Esophagus squamous epithelium (tissue), 5 donors: Measurements from ENCODE around the gene COPS6. TPM values are rescaled to one million over a fixed set of nuclear protein-coding genes. Genes with fewer than 3 reads are reported as not detected.
A peak's percentile ranks its signal among the peaks of the same experiment; 100 is the strongest.

ENCODE experiments used
- DNase-seq: peaks from one replicate; lab custom pipeline; 2025; lab: John Stamatoyannopoulos, UW
- H3K27ac ChIP-seq, 4 donors: fragments of 200-600 bp; sonication (generic); one replicate each; pipeline ENCODE4 v1.5.1; 2016 to 2019; ENCODE audit warnings: mild to moderate bottlenecking in 1 of 4
- H3K27me3 ChIP-seq, 4 donors: fragments of 200-600 bp; sonication (generic); 1 replicate in 3 of 4; 2 replicates in 1 of 4; pipeline versions ENCODE4 v1.5.1 to v1.6.0; 2017 to 2021; ENCODE audit warnings: antibody characterized with exemption in 1 of 4
- H3K36me3 ChIP-seq, 3 donors: fragments of 200-600 bp; sonication (generic); one replicate each; pipeline ENCODE4 v1.5.1; 2016 to 2019
- H3K4me1 ChIP-seq, 3 donors: fragments of 200-600 bp; sonication (generic); one replicate each; pipeline ENCODE4 v1.5.1; 2017 to 2019
- H3K4me3 ChIP-seq, 4 donors: fragments of 200-600 bp; sonication (generic); 1 replicate in 3 of 4; 2 replicates in 1 of 4; pipeline ENCODE4 v1.5.1; 2016 to 2019; ENCODE audit warnings: mild to moderate bottlenecking in 2 of 4, moderate library complexity in 1 of 4
- H3K9me3 ChIP-seq, 3 donors: fragments of 200-600 bp; sonication (generic); one replicate each; pipeline ENCODE4 v1.5.1; 2016 to 2019
- POLR2A ChIP-seq, 4 donors: fragments of 450-650 bp; IDR thresholded peaks; one replicate each; pipeline ENCODE4 v1.6.1; 2017; ENCODE audit warnings: antibody characterized with exemption in 4 of 4, mild to moderate bottlenecking in 4 of 4, moderate library complexity in 3 of 4
- WGBS, 2 donors: methylation state at CpG; one replicate each; pipeline ENCODE4 v1.1.5; 2018; 5-methylcytosine and 5-hydroxymethylcytosine counted together
- intact Hi-C: fragments of 100-400 bp; cut with DNase I; formaldehyde crosslinking; loops from one replicate; pipeline ENCODE4 v1.15.0; 2022
- total RNA-seq, 4 donors: library from RNA; depleted of rRNA; stranded (reverse); fragments of >200 nt; gene quantifications; one replicate each; pipeline ENCODE4 v1.1.0, GENCODE V29; 2016
- TF ChIP-seq, protein P1 (sequence below), 6 experiments: fragments of 450-650 bp in 4 of 6; fragments of 200-600 bp in 2 of 6; sonication (generic) in 2 of 6; IDR thresholded peaks; one replicate each; pipeline ENCODE4 v1.5.1; 2016 to 2019; ENCODE audit warnings: antibody characterized with exemption in 6 of 6, mild to moderate bottlenecking in 4 of 6, moderate library complexity in 4 of 6
- donor health status: DM: yes; HTN: yes; CAD: no.

The COPS6 gene
- total RNA-seq, 4 donors from 2014 or later, result 50.6 to 68.0 (median 62.2) TPM

DNA sequence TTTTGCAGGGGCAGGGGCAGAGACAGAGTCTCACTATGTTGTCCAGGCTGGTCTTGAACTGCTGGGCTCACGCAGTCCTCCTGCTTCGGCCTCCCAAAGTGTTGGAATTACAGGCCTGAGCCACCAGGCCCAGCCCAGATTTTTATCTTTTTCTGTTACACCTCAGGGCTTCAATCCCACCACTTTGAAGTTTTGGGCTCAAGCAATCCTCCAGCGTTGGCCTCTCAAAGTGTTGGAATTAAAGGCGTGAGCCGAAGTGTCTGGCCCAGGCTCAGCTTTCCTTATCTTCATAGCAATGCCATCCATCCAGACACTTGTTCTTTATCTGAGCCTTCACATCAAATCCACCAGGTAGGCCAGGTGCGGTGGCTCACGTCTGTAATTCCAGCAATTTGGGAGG is 26.3 kb downstream of the COPS6 start:
- peaks cover 3 to 23% (median 10%) of the 10 kb centered on the region in 3 donors for H3K4me1 ChIP-seq
- no peaks in the 10 kb centered on the region for H3K27me3 ChIP-seq
- no peak for TF ChIP-seq POLR2A (IDR thresholded peaks at IDR 0.05)
- TF ChIP-seq, protein P1, sequence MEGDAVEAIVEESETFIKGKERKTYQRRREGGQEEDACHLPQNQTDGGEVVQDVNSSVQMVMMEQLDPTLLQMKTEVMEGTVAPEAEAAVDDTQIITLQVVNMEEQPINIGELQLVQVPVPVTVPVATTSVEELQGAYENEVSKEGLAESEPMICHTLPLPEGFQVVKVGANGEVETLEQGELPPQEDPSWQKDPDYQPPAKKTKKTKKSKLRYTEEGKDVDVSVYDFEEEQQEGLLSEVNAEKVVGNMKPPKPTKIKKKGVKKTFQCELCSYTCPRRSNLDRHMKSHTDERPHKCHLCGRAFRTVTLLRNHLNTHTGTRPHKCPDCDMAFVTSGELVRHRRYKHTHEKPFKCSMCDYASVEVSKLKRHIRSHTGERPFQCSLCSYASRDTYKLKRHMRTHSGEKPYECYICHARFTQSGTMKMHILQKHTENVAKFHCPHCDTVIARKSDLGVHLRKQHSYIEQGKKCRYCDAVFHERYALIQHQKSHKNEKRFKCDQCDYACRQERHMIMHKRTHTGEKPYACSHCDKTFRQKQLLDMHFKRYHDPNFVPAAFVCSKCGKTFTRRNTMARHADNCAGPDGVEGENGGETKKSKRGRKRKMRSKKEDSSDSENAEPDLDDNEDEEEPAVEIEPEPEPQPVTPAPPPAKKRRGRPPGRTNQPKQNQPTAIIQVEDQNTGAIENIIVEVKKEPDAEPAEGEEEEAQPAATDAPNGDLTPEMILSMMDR (IDR thresholded peaks at IDR 0.05), result no peak
- no peak for DNase-seq
- no peak overlapping the region for H3K27ac ChIP-seq
- peaks cover 5 to 43% (median 27%) of the 10 kb centered on the region in 3 donors for H3K36me3 ChIP-seq
- intact Hi-C loops, result no loop called here
- H3K9me3 ChIP-seq, result no peaks in the 10 kb centered on the region
- 93 to 96% methylated on average over 5 to 7 of the region's 7 CpGs for WGBS, 2 donors
- H3K4me3 ChIP-seq, result no peak overlapping the region

DNA sequence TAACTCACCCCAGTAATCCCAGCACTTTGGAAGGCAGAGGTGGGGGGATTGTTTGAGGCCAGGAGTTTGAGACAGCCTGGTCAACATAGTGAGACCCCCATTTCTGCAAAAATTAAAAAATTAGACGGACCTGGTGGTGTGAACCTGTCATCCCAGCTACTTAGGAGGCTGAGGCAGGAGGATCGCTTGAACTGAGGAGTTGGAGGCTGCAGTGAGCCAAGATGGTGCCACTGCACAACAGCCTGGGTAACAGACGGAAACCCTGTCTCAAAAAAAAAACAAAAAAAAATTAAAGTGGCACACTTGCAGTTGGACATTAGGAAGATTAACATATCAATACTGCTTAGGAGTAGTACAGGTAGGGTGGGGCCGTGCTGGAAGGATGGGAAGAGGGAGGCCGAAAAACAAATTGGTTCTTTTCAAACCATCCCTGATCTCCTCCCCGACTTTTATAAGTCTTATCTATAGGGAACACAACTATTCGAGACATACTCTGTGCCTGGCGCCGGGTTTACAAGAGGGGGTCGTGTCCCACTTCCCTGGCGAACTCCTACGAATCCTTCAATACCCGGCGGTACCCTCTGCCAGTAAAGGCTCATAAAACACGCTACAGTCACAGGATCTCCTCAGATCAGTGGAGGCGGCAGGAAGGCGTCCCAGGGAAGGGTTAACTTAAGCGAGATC is 29.8 kb downstream of the COPS6 start:
- peak overlapping the region; percentile 81 to 95 (median 88) for H3K27ac ChIP-seq
- intact Hi-C loops, result no loop called here

DNA sequence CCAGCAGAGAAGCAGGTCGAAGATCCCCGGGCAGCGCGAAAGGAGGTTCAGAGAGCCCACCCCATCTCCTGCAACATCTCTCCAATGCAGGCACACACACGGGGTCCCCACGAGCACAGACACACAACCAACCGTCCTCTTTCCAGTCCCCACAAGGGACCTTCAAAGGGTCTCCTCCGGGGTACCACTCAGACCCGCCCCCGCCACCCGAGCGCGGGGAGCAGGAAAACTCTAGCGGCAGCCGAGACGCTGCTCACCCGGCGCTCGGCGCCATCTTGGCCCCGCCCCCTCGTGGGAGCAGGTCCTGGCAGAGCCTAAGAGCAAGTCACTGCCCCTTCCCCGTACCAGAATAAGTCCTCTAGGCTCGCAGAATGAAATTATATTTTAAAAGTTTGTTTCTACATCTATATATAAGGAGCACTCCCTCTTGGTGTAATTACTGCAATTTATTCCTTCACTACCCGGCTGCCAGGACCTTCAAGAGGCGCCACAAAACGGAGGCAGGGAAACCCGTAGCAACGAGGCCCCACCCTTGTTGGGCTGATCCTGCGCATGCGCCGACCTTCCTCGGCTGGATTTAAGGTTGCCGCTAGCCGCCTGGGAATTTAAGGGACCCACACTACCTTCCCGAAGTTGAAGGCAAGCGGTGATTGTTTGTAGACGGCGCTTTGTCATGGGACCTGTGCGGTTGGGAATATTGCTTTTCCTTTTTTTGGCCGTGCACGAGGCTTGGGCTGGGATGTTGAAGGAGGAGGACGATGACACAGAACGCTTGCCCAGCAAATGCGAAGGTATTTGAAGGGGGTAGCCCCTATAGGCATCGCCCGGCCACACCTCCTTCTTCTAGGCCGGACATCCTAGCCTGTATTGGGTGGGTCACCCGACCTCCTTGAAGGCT is 30.6 kb downstream of the COPS6 start, which contains the start of the genes CNPY4 and TAF6:
TSS of gene CNPY4 (plus strand) at position 563 of the 898 bp plus-strand sequence. CDS start at position 674, 111 bp downstream.
TSS of gene TAF6 (minus strand) at position 287 of the 898 bp plus-strand sequence. CDS start 5,149 bp downstream, outside the sequence.
- Histone ChIP-seq H3K36me3 (peaks cover 0 to 16% (median 0%) of the 10 kb centered on the region in 3 donors), H3K27me3 (no peaks in the 10 kb centered on the region), H3K4me3 (peak within 1 kb of the TSS; percentile 56 to 90 (median 80)), H3K4me1 (peaks cover 11 to 51% (median 18%) of the 10 kb centered on the region in 3 donors), H3K27ac (peak within 1 kb of the TSS; percentile 81 to 95 (median 88)), H3K9me3 (no peaks in the 10 kb centered on the region)
- intact Hi-C loops, result no loop called here
- peak; percentile 58 for DNase-seq
- 0% methylated on average over 21 to 27 of the region's 49 CpGs for WGBS, 2 donors
- TF ChIP-seq, protein P1 (IDR thresholded peaks at IDR 0.05), result peak in 3 of 6 experiments; percentile 19 to 40 (median 22)
- TF ChIP-seq POLR2A (IDR thresholded peaks at IDR 0.05), result peak in 3 of 4 donors; percentile 19 to 57 (median 37)

More for the DNA sequence above, 29.8 kb downstream of the COPS6 start:
- Histone ChIP-seq H3K4me3 (peak overlapping the region; percentile 56 to 90 (median 80)), H3K9me3 (no peaks in the 10 kb centered on the region), H3K4me1 (peaks cover 11 to 50% (median 18%) of the 10 kb centered on the region in 3 donors), H3K36me3 (peaks cover 0 to 16% (median 4%) of the 10 kb centered on the region in 3 donors), H3K27me3 (no peaks in the 10 kb centered on the region)
- DNase-seq, result no peak
- 30% methylated on average over 11 to 12 of the region's 18 CpGs for WGBS, 2 donors
- no peak for TF ChIP-seq POLR2A (IDR thresholded peaks at IDR 0.05)
- TF ChIP-seq, protein P1 (IDR thresholded peaks at IDR 0.05), result no peak

DNA sequence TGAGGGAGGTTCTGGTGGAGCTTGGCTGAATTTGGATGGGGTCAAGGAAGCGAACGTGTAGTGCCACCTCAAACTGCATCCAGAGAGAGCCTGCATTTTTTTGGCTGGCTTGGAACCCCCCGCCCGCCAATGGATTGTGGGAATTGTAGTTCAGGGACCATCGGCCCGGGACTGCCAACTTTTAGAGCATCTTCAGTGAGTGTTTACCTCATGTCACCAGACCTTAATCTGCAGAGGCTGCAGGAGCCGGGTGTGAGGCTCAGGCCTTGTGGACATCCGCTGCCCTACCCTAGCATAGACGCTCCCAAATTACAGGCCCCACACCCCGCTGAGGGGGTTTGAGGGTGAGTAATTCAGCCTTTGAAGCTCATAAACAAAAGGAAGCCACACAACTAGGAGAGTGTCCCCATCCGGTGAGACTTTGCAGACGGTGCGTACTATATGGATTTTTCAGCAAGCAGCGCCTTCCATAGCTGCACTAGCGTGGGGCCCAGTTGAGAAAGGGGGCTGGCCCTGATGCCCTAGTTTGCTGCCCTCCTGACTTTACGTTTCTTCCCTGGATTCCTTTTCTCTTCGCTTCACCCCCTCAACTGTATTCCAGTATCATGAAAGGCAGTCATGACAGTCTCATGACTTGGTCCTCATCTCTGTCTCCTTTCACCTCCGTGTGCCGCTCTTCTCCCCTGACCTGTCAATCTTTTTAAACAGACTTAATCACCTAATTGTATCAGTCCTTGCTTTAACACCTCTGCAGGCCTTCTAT is 31.4 kb downstream of the COPS6 start:
- 25 to 44% methylated on average over 10 to 16 of the region's 19 CpGs for WGBS, 2 donors
- Histone ChIP-seq H3K9me3 (no peaks in the 10 kb centered on the region), H3K27me3 (no peaks in the 10 kb centered on the region), H3K27ac (peak overlapping the region; percentile 81 to 95 (median 88)), H3K4me1 (peaks cover 18 to 60% (median 19%) of the 10 kb centered on the region in 3 donors), H3K4me3 (peak overlapping the region; percentile 56 to 90 (median 80)), H3K36me3 (peaks cover 0 to 16% (median 0%) of the 10 kb centered on the region in 3 donors)
- intact Hi-C loops, result no loop called here
- DNase-seq, result no peak
- no peak for TF ChIP-seq POLR2A (IDR thresholded peaks at IDR 0.05)
- TF ChIP-seq, protein P1 (IDR thresholded peaks at IDR 0.05), result no peak
